OCI-LY1 (cell line): ENCODE data around the gene CDK17.

Experiments
- CTCF ChIP-seq: fragments of 200-600 bp; sonication (generic), shearing (Covaris generic); IDR thresholded peaks from 2 replicates; pipeline ENCODE4 v1.5.1; 2017; ENCODE audit warnings: mild to moderate bottlenecking, antibody characterized with exemption, low read length, moderate library complexity, mixed read lengths
- EZH2 ChIP-seq: fragments of 200-600 bp; sonication (generic), shearing (Covaris generic); IDR thresholded peaks from 2 replicates; pipeline ENCODE4 v1.8.0; 2017; ENCODE audit warnings: borderline replicate concordance, mixed run types, mild to moderate bottlenecking, antibody characterized with exemption, low read length, moderate library complexity, mixed read lengths

- TF ChIP-seq CTCF, result no peak
- no peak for TF ChIP-seq EZH2
Observed at GRCh38 chr12:96400631-96401075, 414 bp upstream of the CDK17 start.
